ENCODE measurements around the gene SH3BP2.

- no peak for TF ChIP-seq CTCF (optimal IDR thresholded peaks at IDR 0.05 in 1 of 3, IDR thresholded peaks at IDR 0.05 in 1 of 3, conservative IDR thresholded peaks at IDR 0.05 in 1 of 3; ENCODE audit: extremely low read depth in 1 of 3, insufficient read depth in 2 of 3, low read length in 3 of 3)
- TF ChIP-seq EZH2 (IDR thresholded peaks at IDR 0.05; ENCODE audit: low read length): no peak
Observed at GRCh38 chr4:2869659-2870058, 76.8 kb downstream of the SH3BP2 start.

Measured in keratinocyte (primary cell).